GM11168 (cell line): ENCODE data around the gene FFAR4.

Source experiments
- in situ Hi-C: fragments of 300-500 bp; cut with MboI; formaldehyde crosslinking; loops from one replicate; pipeline ENCODE4 v1.12.0; 2022; ENCODE audit warnings: low sequenced_read_pairs; ENCODE audit not compliant: unreplicated experiment

The FFAR4 gene

GRCh38 chr10:93629647-93630305 lies 63.3 kb downstream of the FFAR4 start:
- in situ Hi-C loops, result no loop called here

- in situ Hi-C loops, result no loop called here
Measured at GRCh38 chr10:93630625-93631557, 64.4 kb downstream of the FFAR4 start.
